ENCODE measurements around the gene TMEM108.

DNA sequence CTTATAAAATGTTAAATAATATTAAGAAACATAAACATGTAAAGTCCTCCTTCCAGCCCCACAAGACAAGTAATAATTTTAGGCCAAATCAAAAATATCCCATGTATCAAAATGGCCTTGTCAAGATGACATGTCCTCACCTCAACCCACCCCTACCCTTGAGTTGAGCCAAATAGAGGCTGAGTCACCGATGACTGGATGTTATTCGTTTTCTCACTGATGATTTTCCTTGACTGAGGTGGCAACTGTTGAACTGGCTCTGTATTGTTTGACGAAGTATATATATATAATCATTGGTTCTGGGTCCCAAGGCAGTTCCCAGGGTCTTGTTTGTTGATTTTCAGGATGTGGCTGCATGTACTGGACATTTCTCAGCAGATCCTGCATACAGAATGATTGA, 75.3 kb downstream of the TMEM108 start:
- no peak for TF ChIP-seq CTCF (IDR thresholded peaks at IDR 0.05)
- no peak for TF ChIP-seq POLR2A (IDR thresholded peaks at IDR 0.05)

Data from heart left ventricle (tissue), 13 donors.